ENCODE data around the gene SPHK2.

SPHK2 gene

DNA sequence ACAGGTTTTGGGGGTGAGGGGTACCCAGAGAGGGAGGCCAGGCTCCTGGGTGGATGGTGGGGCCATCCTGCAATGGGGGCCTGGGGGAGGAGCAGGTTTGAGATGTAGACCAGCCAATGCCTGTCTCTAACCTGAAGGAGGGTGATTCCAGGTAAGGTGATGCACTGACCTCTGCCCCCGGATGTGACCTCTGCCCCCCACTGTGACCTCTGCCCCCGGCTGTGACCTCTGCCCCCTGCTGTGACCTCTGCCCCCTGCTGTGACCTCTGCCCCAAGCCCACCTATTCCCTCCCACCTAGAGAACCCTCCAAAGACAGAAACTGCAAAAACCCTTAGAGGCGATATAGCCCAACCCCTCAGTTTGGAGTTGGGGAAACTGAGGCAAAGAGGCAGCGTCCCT lies 23.1 kb upstream of the SPHK2 start:
- ChIA-PET POLR2A (no interaction called here), CTCF (interaction anchor here (1.1 to 5.9 kb wide), 3 partner anchors 12 to 106 kb away, joined by 3 to 25 read pairs (median 5); no protein-coding TSS in a partner anchor)

DNA sequence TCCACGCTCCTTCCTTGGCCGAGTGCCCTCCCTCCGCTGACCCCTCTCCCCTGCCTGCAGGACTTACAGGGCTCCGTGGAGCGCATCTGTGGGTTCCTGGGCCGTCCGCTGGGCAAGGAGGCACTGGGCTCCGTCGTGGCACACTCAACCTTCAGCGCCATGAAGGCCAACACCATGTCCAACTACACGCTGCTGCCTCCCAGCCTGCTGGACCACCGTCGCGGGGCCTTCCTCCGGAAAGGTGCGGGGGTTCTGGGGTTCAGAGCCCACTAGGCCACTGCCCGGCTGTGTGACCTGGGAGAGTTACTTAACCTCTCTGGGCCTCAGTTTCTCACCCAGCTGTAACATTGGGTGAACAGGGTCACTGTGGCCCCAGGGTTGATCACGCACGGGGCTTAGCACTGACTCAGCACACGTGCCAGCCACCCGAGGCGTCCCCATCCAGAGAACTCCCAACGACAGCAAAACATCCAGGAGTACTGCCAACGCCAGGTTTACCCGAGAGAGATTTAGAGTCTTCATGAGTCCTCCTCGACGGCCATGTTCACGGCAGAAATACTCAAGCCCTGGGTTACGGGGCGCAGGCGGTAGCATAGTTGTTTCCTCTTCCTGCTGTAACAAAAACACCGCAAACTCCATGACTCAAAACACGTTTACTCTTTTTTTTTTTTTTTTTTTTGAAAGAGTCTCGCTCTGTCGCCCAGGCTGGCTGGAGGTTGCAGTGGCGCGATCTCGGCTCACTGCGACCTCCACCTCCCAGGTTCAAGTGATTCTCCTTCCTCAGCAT lies 22.4 kb upstream of the SPHK2 start:
- DNase-seq: peak in 2 of 3 donors; percentile 73 to 76
- H3K27me3 ChIP-seq (replicated peaks in 2 of 5; ENCODE audit: control insufficient read depth in 4 of 5, insufficient read depth in 5 of 5, low read length in 4 of 5): no peaks in the 10 kb centered on the region
- 82% methylated on average over 33 of the region's 39 CpGs for WGBS (ENCODE audit: insufficient coverage)
- no peaks in the 10 kb centered on the region for H3K36me3 ChIP-seq (ENCODE audit: control insufficient read depth in 4 of 4, insufficient read depth in 4 of 4, low read length in 3 of 4)
- H3K27ac ChIP-seq (ENCODE audit: insufficient read depth in 1 of 2, low read depth in 1 of 2, low read length in 2 of 2, poor library complexity in 1 of 2, severe bottlenecking in 2 of 2): no peak overlapping the region
- CTCF ChIA-PET: interaction anchor here (5.9 kb wide), 1 partner anchor 11 kb away, joined by 25 read pairs; no protein-coding TSS in a partner anchor
- peaks cover 0 to 2% (median 0%) of the 10 kb centered on the region in 4 experiments for H3K4me1 ChIP-seq (ENCODE audit: control extremely low read depth in 1 of 4, control insufficient read depth in 4 of 4, insufficient read depth in 4 of 4, low read length in 3 of 4)
- H3K9me3 ChIP-seq (ENCODE audit: control extremely low read depth in 1 of 5, control insufficient read depth in 4 of 5, insufficient read depth in 2 of 5, low read depth in 1 of 5, low read length in 4 of 5): no peaks in the 10 kb centered on the region
- POLR2A ChIA-PET: no interaction called here
- no peak overlapping the region for H3K4me3 ChIP-seq (ENCODE audit: control insufficient read depth in 1 of 7, extremely low read depth in 1 of 7, insufficient read depth in 4 of 7, low read depth in 2 of 7, low read length in 6 of 7)

More for the DNA sequence above, 23.1 kb upstream of the SPHK2 start:
- Histone ChIP-seq H3K4me1 (ENCODE audit: control extremely low read depth in 1 of 4, control insufficient read depth in 4 of 4, insufficient read depth in 4 of 4, low read length in 3 of 4) (peaks cover 0 to 2% (median 0%) of the 10 kb centered on the region in 4 experiments), H3K4me3 (ENCODE audit: control insufficient read depth in 1 of 7, extremely low read depth in 1 of 7, insufficient read depth in 4 of 7, low read depth in 2 of 7, low read length in 6 of 7) (no peak overlapping the region), H3K9me3 (ENCODE audit: control extremely low read depth in 1 of 5, control insufficient read depth in 4 of 5, insufficient read depth in 2 of 5, low read depth in 1 of 5, low read length in 4 of 5) (no peaks in the 10 kb centered on the region), H3K27ac (ENCODE audit: insufficient read depth in 1 of 2, low read depth in 1 of 2, low read length in 2 of 2, poor library complexity in 1 of 2, severe bottlenecking in 2 of 2) (no peak overlapping the region), H3K36me3 (ENCODE audit: control insufficient read depth in 4 of 4, insufficient read depth in 4 of 4, low read length in 3 of 4) (no peaks in the 10 kb centered on the region), H3K27me3 (replicated peaks in 2 of 5; ENCODE audit: control insufficient read depth in 4 of 5, insufficient read depth in 5 of 5, low read length in 4 of 5) (no peaks in the 10 kb centered on the region)
- DNase-seq: no peak
- 100% methylated on average over 2 of the region's 4 CpGs for WGBS (ENCODE audit: insufficient coverage)

DNA sequence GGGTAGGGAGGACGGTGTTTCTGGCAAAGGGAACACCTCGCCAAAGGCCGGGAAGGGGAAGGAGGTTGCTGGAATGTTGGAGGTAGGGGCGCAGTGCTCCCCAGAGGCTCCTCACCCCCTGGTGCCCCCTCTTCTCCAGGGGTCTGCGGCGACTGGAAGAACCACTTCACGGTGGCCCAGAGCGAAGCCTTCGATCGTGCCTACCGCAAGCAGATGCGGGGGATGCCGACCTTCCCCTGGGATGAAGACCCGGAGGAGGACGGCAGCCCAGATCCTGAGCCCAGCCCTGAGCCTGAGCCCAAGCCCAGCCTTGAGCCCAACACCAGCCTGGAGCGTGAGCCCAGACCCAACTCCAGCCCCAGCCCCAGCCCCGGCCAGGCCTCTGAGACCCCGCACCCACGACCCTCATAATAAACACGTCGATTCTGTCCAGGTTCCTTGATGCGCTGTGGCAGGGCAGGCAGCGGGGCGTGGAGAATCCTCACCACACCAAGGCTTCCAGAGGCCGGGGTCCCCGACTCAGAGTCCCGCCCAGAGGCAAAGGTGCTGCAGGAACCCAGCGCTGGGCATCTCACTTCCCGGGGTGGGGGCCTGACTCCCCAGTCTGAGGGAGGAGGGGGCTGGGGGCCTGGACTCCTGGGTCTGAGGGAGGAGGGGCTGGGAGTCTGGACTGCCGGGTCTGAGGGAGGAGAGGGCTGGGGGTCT lies 20.2 kb upstream of the SPHK2 start:
- peaks cover 0 to 3% (median under 1%) of the 10 kb centered on the region in 4 experiments for H3K4me1 ChIP-seq (ENCODE audit: control extremely low read depth in 1 of 4, control insufficient read depth in 4 of 4, insufficient read depth in 4 of 4, low read length in 3 of 4)
- H3K36me3 ChIP-seq (ENCODE audit: control insufficient read depth in 4 of 4, insufficient read depth in 4 of 4, low read length in 3 of 4): no peaks in the 10 kb centered on the region
- ChIA-PET CTCF (no interaction called here), POLR2A (no interaction called here)
- H3K27ac ChIP-seq (ENCODE audit: insufficient read depth in 1 of 2, low read depth in 1 of 2, low read length in 2 of 2, poor library complexity in 1 of 2, severe bottlenecking in 2 of 2): no peak overlapping the region
- WGBS (ENCODE audit: insufficient coverage): 89% methylated on average over 18 of the region's 30 CpGs
- H3K4me3 ChIP-seq (ENCODE audit: control insufficient read depth in 1 of 7, extremely low read depth in 1 of 7, insufficient read depth in 4 of 7, low read depth in 2 of 7, low read length in 6 of 7): no peak overlapping the region
- no peaks in the 10 kb centered on the region for H3K9me3 ChIP-seq (ENCODE audit: control extremely low read depth in 1 of 5, control insufficient read depth in 4 of 5, insufficient read depth in 2 of 5, low read depth in 1 of 5, low read length in 4 of 5)
- DNase-seq: no peak
- H3K27me3 ChIP-seq (replicated peaks in 2 of 5; ENCODE audit: control insufficient read depth in 4 of 5, insufficient read depth in 5 of 5, low read length in 4 of 5): no peaks in the 10 kb centered on the region

DNA sequence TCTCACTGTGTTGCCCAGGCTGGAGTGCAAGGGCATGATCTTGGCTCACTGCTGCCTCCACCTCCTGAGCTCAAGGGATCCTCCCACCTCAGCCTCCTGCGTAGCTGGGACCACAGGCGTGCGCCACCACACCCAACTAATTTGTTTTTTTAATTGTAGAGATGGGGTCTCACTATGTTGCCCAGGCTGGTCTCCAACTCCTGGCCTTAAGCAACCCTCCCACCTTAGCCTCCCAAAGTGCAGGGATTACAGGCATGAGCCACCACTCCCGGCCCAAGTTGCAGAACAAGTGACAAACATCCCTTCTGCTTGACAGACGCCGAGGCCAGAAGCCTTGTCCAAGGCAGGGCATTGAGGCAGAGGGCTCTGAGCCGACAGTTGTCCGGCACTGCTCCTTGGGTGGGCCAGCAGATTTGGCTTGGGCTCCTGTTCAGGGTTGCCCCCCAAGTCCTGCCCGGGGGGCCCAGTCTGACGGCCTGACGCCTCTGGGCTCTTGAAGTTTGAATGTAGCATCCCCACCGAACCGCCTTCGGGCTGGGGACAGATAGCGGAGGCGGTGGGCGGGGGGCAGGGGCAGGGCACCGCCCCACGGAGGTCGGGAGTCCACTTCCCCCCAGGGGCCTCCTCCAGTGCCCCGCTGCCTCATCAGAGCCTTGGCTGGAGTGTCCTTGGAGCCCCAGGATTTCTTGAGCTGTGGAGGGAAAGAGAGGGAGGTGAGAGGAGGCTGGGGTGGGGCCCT lies 18.5 kb upstream of the SPHK2 start:
- no peak for DNase-seq
- H3K4me1 ChIP-seq (ENCODE audit: control extremely low read depth in 1 of 4, control insufficient read depth in 4 of 4, insufficient read depth in 4 of 4, low read length in 3 of 4): peaks cover 0 to 3% (median under 1%) of the 10 kb centered on the region in 4 experiments
- POLR2A ChIA-PET: interaction anchor here (0.8 kb wide), 1 partner anchor 13 kb away, joined by 4 read pairs; no protein-coding TSS in a partner anchor
- no peaks in the 10 kb centered on the region for H3K9me3 ChIP-seq (ENCODE audit: control extremely low read depth in 1 of 5, control insufficient read depth in 4 of 5, insufficient read depth in 2 of 5, low read depth in 1 of 5, low read length in 4 of 5)
- CTCF ChIA-PET: interaction anchor here (0.6 to 1.3 kb wide), 2 partner anchors 11 to 91 kb away, joined by 3 to 4 read pairs; no protein-coding TSS in a partner anchor
- no peak overlapping the region for H3K27ac ChIP-seq (ENCODE audit: insufficient read depth in 1 of 2, low read depth in 1 of 2, low read length in 2 of 2, poor library complexity in 1 of 2, severe bottlenecking in 2 of 2)
- WGBS (ENCODE audit: insufficient coverage): 90% methylated on average over 17 of the region's 21 CpGs
- no peak overlapping the region for H3K4me3 ChIP-seq (ENCODE audit: control insufficient read depth in 1 of 7, extremely low read depth in 1 of 7, insufficient read depth in 4 of 7, low read depth in 2 of 7, low read length in 6 of 7)
- H3K27me3 ChIP-seq (replicated peaks in 2 of 5; ENCODE audit: control insufficient read depth in 4 of 5, insufficient read depth in 5 of 5, low read length in 4 of 5): no peaks in the 10 kb centered on the region
- no peaks in the 10 kb centered on the region for H3K36me3 ChIP-seq (ENCODE audit: control insufficient read depth in 4 of 4, insufficient read depth in 4 of 4, low read length in 3 of 4)

DNA sequence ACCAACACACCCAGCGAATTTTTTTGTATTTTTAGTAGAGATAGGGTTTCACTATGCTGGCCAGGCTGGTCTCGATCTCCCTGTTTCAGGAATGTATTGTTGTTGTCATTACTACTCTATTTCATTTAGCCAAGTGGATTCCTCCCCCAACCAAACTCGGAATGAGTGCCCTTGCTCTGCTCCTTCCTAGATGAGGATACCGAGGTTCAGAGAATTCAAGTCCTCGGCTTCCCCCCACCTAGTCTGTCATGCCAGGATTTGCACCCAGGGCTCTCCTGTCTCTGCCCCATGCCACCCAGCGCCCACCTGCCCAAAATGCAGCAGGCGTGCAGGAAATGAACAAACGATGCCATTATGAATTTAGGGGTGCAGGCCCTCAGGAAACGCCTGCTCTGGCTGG lies 16.3 kb upstream of the SPHK2 start:
- POLR2A ChIA-PET: no interaction called here
- Histone ChIP-seq H3K4me3 (ENCODE audit: control insufficient read depth in 1 of 7, extremely low read depth in 1 of 7, insufficient read depth in 4 of 7, low read depth in 2 of 7, low read length in 6 of 7) (no peak overlapping the region), H3K36me3 (ENCODE audit: control insufficient read depth in 4 of 4, insufficient read depth in 4 of 4, low read length in 3 of 4) (no peaks in the 10 kb centered on the region), H3K27me3 (replicated peaks in 2 of 5; ENCODE audit: control insufficient read depth in 4 of 5, insufficient read depth in 5 of 5, low read length in 4 of 5) (no peaks in the 10 kb centered on the region), H3K9me3 (ENCODE audit: control extremely low read depth in 1 of 5, control insufficient read depth in 4 of 5, insufficient read depth in 2 of 5, low read depth in 1 of 5, low read length in 4 of 5) (no peaks in the 10 kb centered on the region), H3K27ac (ENCODE audit: insufficient read depth in 1 of 2, low read depth in 1 of 2, low read length in 2 of 2, poor library complexity in 1 of 2, severe bottlenecking in 2 of 2) (no peak overlapping the region), H3K4me1 (ENCODE audit: control extremely low read depth in 1 of 4, control insufficient read depth in 4 of 4, insufficient read depth in 4 of 4, low read length in 3 of 4) (peaks cover 0 to 3% (median 0%) of the 10 kb centered on the region in 4 experiments)
- no peak for DNase-seq
- CTCF ChIA-PET: no interaction called here
- WGBS (ENCODE audit: insufficient coverage): 95% methylated on average over 6 of the region's 9 CpGs

DNA sequence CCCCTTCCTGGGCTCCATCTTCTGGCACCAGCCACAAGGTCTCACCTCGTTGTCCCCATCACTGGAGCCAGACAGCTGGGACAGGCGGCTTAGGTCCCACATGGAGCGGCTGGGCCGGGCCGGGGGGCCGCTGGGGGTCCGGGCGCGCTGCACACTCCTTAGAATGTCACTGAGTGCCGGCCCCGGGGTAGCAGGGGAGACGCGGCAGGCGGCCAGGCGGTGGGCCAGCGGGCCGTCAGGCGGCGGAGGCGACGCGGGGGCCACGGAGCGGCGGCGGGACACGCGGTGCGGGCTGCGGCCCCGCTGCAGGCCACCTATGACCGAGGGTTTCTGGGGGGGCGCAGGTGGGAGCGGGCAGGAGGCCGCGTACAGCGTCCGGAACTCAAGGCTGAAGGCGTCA lies 15.9 kb upstream of the SPHK2 start:
- ChIA-PET POLR2A (no interaction called here), CTCF (no interaction called here)

More for the DNA sequence above, 15.9 kb upstream of the SPHK2 start:
- 97% methylated on average over 37 of the region's 39 CpGs for WGBS (ENCODE audit: insufficient coverage)
- Histone ChIP-seq H3K27ac (ENCODE audit: insufficient read depth in 1 of 2, low read depth in 1 of 2, low read length in 2 of 2, poor library complexity in 1 of 2, severe bottlenecking in 2 of 2) (no peak overlapping the region), H3K36me3 (ENCODE audit: control insufficient read depth in 4 of 4, insufficient read depth in 4 of 4, low read length in 3 of 4) (no peaks in the 10 kb centered on the region), H3K9me3 (ENCODE audit: control extremely low read depth in 1 of 5, control insufficient read depth in 4 of 5, insufficient read depth in 2 of 5, low read depth in 1 of 5, low read length in 4 of 5) (no peaks in the 10 kb centered on the region), H3K4me1 (ENCODE audit: control extremely low read depth in 1 of 4, control insufficient read depth in 4 of 4, insufficient read depth in 4 of 4, low read length in 3 of 4) (peaks cover 0 to 3% (median 0%) of the 10 kb centered on the region in 4 experiments), H3K4me3 (ENCODE audit: control insufficient read depth in 1 of 7, extremely low read depth in 1 of 7, insufficient read depth in 4 of 7, low read depth in 2 of 7, low read length in 6 of 7) (no peak overlapping the region), H3K27me3 (replicated peaks in 2 of 5; ENCODE audit: control insufficient read depth in 4 of 5, insufficient read depth in 5 of 5, low read length in 4 of 5) (no peaks in the 10 kb centered on the region)
- no peak for DNase-seq

Measured in common myeloid progenitor, CD34-positive (primary cell).